Astrocyte of the cerebellum (primary cell): ENCODE measurements around the gene SAMD1.
A peak's percentile ranks its signal among the peaks of the same experiment; 100 is the strongest.

Source experiments
- DNase-seq: peaks from one replicate; pipeline ENCODE4 v3.0.0-alpha.2; 2011; ENCODE audit warnings: low read depth
- H3K4me3 ChIP-seq: 2 replicates; pipeline ENCODE4 v1.5.1; 2011; ENCODE audit warnings: mild to moderate bottlenecking, low read depth, low read length, moderate library complexity
- in situ Hi-C: cut with HindIII; loops from 2 replicates; pipeline ENCODE4 v1.10.0; 2017; ENCODE audit warnings: low sequenced_read_pairs
- TF ChIP-seq, protein P1 (sequence below): IDR thresholded peaks from 2 replicates; pipeline ENCODE4 v1.5.1; 2012; ENCODE audit warnings: low read length, low read depth, moderate library complexity, mild to moderate bottlenecking; ENCODE audit errors: missing control alignments

Gene SAMD1

DNA sequence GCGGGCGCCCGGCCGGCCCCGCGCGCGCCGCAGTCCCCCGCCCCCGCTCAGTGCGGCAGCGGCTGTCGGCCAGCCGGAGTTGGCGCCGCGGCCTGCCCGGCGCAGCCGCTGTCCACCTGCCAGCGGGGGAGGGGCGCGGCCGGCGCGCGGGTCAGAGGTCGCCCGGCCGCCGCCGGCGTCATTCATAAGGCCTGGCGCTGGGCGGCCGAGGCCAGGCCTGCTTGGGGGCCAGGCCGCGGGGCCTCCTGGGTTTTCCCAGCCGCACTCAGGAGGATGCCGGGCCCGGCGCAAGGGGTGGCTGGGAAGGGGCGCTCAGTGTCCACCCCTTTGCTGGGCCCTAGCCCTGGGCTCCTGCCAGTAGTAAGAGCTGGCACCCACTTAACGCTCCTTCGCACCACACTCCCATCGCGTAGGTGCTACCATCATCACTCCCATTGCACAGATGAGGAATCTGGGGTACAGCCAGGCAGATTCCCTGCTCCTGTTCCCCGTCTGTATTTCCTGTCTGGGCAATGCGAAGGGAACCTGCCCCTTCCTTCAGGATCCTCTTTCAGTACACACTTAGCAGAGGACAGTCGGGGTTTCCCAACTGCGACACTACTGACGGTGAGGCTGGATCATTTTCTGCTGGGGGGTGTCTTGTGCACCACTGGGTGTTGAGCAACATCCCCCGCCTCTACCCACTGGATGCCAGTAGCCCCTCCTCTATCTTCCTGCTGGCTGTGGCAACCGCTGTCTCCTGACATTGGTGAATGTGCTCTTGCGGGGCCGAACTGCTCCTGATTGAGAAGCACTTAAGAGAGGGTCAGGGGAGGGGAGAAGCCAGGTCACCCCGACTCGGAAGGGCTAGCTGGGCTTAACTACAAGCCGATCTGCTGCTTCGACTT, 27.9 kb upstream of the SAMD1 start:
- no peak for DNase-seq
- TF ChIP-seq, protein P1, sequence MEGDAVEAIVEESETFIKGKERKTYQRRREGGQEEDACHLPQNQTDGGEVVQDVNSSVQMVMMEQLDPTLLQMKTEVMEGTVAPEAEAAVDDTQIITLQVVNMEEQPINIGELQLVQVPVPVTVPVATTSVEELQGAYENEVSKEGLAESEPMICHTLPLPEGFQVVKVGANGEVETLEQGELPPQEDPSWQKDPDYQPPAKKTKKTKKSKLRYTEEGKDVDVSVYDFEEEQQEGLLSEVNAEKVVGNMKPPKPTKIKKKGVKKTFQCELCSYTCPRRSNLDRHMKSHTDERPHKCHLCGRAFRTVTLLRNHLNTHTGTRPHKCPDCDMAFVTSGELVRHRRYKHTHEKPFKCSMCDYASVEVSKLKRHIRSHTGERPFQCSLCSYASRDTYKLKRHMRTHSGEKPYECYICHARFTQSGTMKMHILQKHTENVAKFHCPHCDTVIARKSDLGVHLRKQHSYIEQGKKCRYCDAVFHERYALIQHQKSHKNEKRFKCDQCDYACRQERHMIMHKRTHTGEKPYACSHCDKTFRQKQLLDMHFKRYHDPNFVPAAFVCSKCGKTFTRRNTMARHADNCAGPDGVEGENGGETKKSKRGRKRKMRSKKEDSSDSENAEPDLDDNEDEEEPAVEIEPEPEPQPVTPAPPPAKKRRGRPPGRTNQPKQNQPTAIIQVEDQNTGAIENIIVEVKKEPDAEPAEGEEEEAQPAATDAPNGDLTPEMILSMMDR = no peak
- peak overlapping the region; percentile 44 for H3K4me3 ChIP-seq
- in situ Hi-C loops = no loop called here

GRCh38 chr19:14117668-14118164, 27.2 kb upstream of the SAMD1 start, which contains the start of gene PRKACA:
TSS of gene PRKACA (minus strand) at chr19:14117762. CDS start at chr19:14117547, 215 bp downstream.
- TF ChIP-seq, protein P1 = no peak
- in situ Hi-C loops = no loop called here
- H3K4me3 ChIP-seq = peak within 1 kb of the TSS; percentile 88
- peak; percentile 98 for DNase-seq

- in situ Hi-C loops = no loop called here
- no peak for DNase-seq
Observed at GRCh38 chr19:14116918-14117578, 26.5 kb upstream of the SAMD1 start.

GRCh38 chr19:14116525-14116917, 26.0 kb upstream of the SAMD1 start:
- no peak for DNase-seq
- H3K4me3 ChIP-seq = peak overlapping the region; percentile 88
- in situ Hi-C loops = no loop called here
- TF ChIP-seq, protein P1 = no peak

More at GRCh38 chr19:14116918-14117578, 26.5 kb upstream of the SAMD1 start:
- H3K4me3 ChIP-seq = peak overlapping the region; percentile 88
- TF ChIP-seq, protein P1 = no peak

- TF ChIP-seq, protein P1 = no peak
- in situ Hi-C loops = no loop called here
- DNase-seq = no peak
- H3K4me3 ChIP-seq = peak overlapping the region; percentile 88
Observed at GRCh38 chr19:14115756-14116155, 25.2 kb upstream of the SAMD1 start.

- in situ Hi-C loops = no loop called here
- H3K4me3 ChIP-seq = no peak overlapping the region
- DNase-seq = no peak
- TF ChIP-seq, protein P1 = peak; percentile 47
Observed at GRCh38 chr19:14114854-14115253, 24.3 kb upstream of the SAMD1 start.
